Measurements from ENCODE around the gene PRH1. TPM values are rescaled to one million over a fixed set of nuclear protein-coding genes. Genes with fewer than 3 reads are reported as not detected.

Gene PRH1
- 8.7 and 19.2 TPM in 2 replicates for total RNA-seq
- 1.2 and 1.6 TPM in 2 replicates for polyA plus RNA-seq
- polyA plus RNA-seq (2012), result 1.2 and 2.4 TPM in 2 replicates
- polyA minus RNA-seq (ENCODE audit: low replicate concordance), result 13.2 TPM in 1 of 2 replicates, not detected in the other

- DNase-seq (ENCODE audit: low read depth in 2 of 2), result no peak
- Histone ChIP-seq H3K79me2 (ENCODE audit: control insufficient read depth, insufficient read depth, low read length) (no peaks in the 10 kb centered on the region), H3K4me3 (replicated peaks in 1 of 4; ENCODE audit: control extremely low read depth in 1 of 4, insufficient read depth in 1 of 4, low read depth in 3 of 4, low read length in 4 of 4) (no peak within 1 kb of the TSS), H3K4me2 (ENCODE audit: extremely low read depth, insufficient read depth, low read length) (no peak within 1 kb of the TSS), H3K4me1 (ENCODE audit: control insufficient read depth, extremely low read depth, insufficient read depth, low read length) (no peaks in the 10 kb centered on the region), H4K20me1 (ENCODE audit: control insufficient read depth, extremely low read depth, insufficient read depth, low read length) (no peaks in the 10 kb centered on the region), H2AFZ (ENCODE audit: low read length) (no peak within 1 kb of the TSS), H3K27me3 (ENCODE audit: control insufficient read depth, insufficient read depth, low read length) (no peaks in the 10 kb centered on the region), H3K9ac (ENCODE audit: insufficient read depth, low read length) (no peak within 1 kb of the TSS), H3K27ac (ENCODE audit: insufficient read depth, low read length) (no peak within 1 kb of the TSS), H3K9me3 (ENCODE audit: control insufficient read depth, insufficient read depth, low read depth, low read length) (no peaks in the 10 kb centered on the region), H3K36me3 (ENCODE audit: control insufficient read depth, insufficient read depth, low read length) (no peaks in the 10 kb centered on the region)
- TF ChIP-seq CTCF (conservative IDR thresholded peaks at IDR 0.05 in 1 of 2, IDR thresholded peaks at IDR 0.05 in 1 of 2; ENCODE audit: low read depth in 1 of 2, low read length in 2 of 2) (no peak), EZH2 (IDR thresholded peaks at IDR 0.05; ENCODE audit: low read length, missing control alignments) (no peak)
Observed at GRCh38 chr12:10884086-10884725, at the start of gene PRH1. Gene PRH1 (minus strand): TSS chr12:10884255. CDS start chr12:10884217, 38 bp downstream.

- H3K4me1 ChIP-seq (ENCODE audit: control insufficient read depth, extremely low read depth, insufficient read depth, low read length), result no peaks in the 10 kb centered on the region
- no peak within 1 kb of the TSS for H3K4me2 ChIP-seq (ENCODE audit: extremely low read depth, insufficient read depth, low read length)
- H3K27me3 ChIP-seq (ENCODE audit: control insufficient read depth, insufficient read depth, low read length), result no peaks in the 10 kb centered on the region
- no peaks in the 10 kb centered on the region for H3K36me3 ChIP-seq (ENCODE audit: control insufficient read depth, insufficient read depth, low read length)
- DNase-seq (ENCODE audit: low read depth in 2 of 2), result no peak
- TF ChIP-seq EZH2 (IDR thresholded peaks at IDR 0.05; ENCODE audit: low read length, missing control alignments) (no peak), CTCF (conservative IDR thresholded peaks at IDR 0.05 in 1 of 2, IDR thresholded peaks at IDR 0.05 in 1 of 2; ENCODE audit: low read depth in 1 of 2, low read length in 2 of 2) (no peak)
- H3K9me3 ChIP-seq (ENCODE audit: control insufficient read depth, insufficient read depth, low read depth, low read length), result no peaks in the 10 kb centered on the region
- H4K20me1 ChIP-seq (ENCODE audit: control insufficient read depth, extremely low read depth, insufficient read depth, low read length), result no peaks in the 10 kb centered on the region
- H3K9ac ChIP-seq (ENCODE audit: insufficient read depth, low read length), result no peak within 1 kb of the TSS
- H3K4me3 ChIP-seq (replicated peaks in 1 of 4; ENCODE audit: control extremely low read depth in 1 of 4, insufficient read depth in 1 of 4, low read depth in 3 of 4, low read length in 4 of 4), result no peak within 1 kb of the TSS
- H2AFZ ChIP-seq (ENCODE audit: low read length), result no peak within 1 kb of the TSS
- H3K27ac ChIP-seq (ENCODE audit: insufficient read depth, low read length), result no peak within 1 kb of the TSS
- H3K79me2 ChIP-seq (ENCODE audit: control insufficient read depth, insufficient read depth, low read length), result no peaks in the 10 kb centered on the region
Observed at GRCh38 chr12:10928746-10929286, 44.8 kb upstream of the PRH1 start, which contains the start of gene PRH2. Gene PRH2 (plus strand): TSS chr12:10929236. CDS start chr12:10929274, 38 bp downstream.

- Histone ChIP-seq H3K4me1 (ENCODE audit: control insufficient read depth, extremely low read depth, insufficient read depth, low read length) (no peaks in the 10 kb centered on the region), H3K9me3 (ENCODE audit: control insufficient read depth, insufficient read depth, low read depth, low read length) (no peaks in the 10 kb centered on the region), H3K4me3 (replicated peaks in 1 of 4; ENCODE audit: control extremely low read depth in 1 of 4, insufficient read depth in 1 of 4, low read depth in 3 of 4, low read length in 4 of 4) (no peak overlapping the region), H3K79me2 (ENCODE audit: control insufficient read depth, insufficient read depth, low read length) (no peaks in the 10 kb centered on the region), H2AFZ (ENCODE audit: low read length) (no peak overlapping the region), H3K4me2 (ENCODE audit: extremely low read depth, insufficient read depth, low read length) (no peak overlapping the region), H3K27me3 (ENCODE audit: control insufficient read depth, insufficient read depth, low read length) (no peaks in the 10 kb centered on the region), H4K20me1 (ENCODE audit: control insufficient read depth, extremely low read depth, insufficient read depth, low read length) (no peaks in the 10 kb centered on the region), H3K27ac (ENCODE audit: insufficient read depth, low read length) (no peak overlapping the region), H3K9ac (ENCODE audit: insufficient read depth, low read length) (no peak overlapping the region), H3K36me3 (ENCODE audit: control insufficient read depth, insufficient read depth, low read length) (no peaks in the 10 kb centered on the region)
- TF ChIP-seq EZH2 (IDR thresholded peaks at IDR 0.05; ENCODE audit: low read length, missing control alignments) (no peak), CTCF (conservative IDR thresholded peaks at IDR 0.05 in 1 of 2, IDR thresholded peaks at IDR 0.05 in 1 of 2; ENCODE audit: low read depth in 1 of 2, low read length in 2 of 2) (no peak)
- no peak for DNase-seq (ENCODE audit: low read depth in 2 of 2)
Observed at GRCh38 chr12:10926269-10926668, 42.2 kb upstream of the PRH1 start.

All from fibroblast of lung (primary cell).